ENCODE measurements around the gene IL17B. TPM values are rescaled to one million over a fixed set of nuclear protein-coding genes. Genes with fewer than 3 reads are reported as not detected.
A peak's percentile ranks its signal among the peaks of the same experiment; 100 is the strongest.

IL17B gene, protein sequence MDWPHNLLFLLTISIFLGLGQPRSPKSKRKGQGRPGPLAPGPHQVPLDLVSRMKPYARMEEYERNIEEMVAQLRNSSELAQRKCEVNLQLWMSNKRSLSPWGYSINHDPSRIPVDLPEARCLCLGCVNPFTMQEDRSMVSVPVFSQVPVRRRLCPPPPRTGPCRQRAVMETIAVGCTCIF
- not detected in 2 replicates for total RNA-seq
- long read RNA-seq: 0 reads

DNA sequence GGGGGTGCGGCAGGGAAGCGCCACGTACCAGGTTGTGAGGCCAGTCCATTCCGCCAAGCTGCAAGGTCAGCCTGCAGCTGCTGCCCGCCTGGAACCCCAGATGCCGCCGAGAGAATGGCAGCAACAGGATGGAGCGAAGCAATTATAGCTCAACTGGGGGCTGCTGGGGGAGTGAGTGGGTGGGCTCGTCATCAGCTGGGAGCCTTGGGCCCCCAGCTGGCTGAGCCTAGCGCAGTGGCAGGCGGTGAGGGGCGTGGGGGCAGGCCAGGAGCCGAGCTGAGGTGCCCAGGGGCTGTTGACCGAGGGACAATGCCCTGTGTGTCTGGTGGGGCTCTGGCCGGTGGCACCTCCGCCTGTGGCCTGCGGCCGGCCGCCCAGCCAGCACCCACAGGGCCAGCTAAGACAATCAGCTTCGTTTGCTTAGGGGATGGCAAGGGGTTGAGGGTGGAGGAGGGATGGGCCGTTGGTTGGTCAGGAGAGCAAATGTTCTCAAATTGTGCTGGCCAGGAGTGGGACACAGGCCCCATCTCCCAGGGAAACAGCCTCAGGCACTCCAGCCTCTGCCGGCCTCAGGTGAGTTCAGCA lies at the start of gene IL17B:
IL17B (minus strand) TSS at position 116 of the 585 bp plus-strand sequence; CDS start at position 49, 67 bp downstream.
- H3K9me3 Mint-ChIP-seq (ENCODE audit: unreplicated experiment): no peaks in the 10 kb centered on the region
- H3K27me3 Mint-ChIP-seq (ENCODE audit: unreplicated experiment): no peaks in the 10 kb centered on the region
- peaks cover 40% of the 10 kb centered on the region for H3K4me1 Mint-ChIP-seq (ENCODE audit: unreplicated experiment)
- DNase-seq (ENCODE audit: extremely low spot score, unreplicated experiment): no peak
- TF ChIP-seq, protein P1, sequence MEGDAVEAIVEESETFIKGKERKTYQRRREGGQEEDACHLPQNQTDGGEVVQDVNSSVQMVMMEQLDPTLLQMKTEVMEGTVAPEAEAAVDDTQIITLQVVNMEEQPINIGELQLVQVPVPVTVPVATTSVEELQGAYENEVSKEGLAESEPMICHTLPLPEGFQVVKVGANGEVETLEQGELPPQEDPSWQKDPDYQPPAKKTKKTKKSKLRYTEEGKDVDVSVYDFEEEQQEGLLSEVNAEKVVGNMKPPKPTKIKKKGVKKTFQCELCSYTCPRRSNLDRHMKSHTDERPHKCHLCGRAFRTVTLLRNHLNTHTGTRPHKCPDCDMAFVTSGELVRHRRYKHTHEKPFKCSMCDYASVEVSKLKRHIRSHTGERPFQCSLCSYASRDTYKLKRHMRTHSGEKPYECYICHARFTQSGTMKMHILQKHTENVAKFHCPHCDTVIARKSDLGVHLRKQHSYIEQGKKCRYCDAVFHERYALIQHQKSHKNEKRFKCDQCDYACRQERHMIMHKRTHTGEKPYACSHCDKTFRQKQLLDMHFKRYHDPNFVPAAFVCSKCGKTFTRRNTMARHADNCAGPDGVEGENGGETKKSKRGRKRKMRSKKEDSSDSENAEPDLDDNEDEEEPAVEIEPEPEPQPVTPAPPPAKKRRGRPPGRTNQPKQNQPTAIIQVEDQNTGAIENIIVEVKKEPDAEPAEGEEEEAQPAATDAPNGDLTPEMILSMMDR (IDR thresholded peaks at IDR 0.05): no peak
- peak within 1 kb of the TSS; percentile 18 for H3K27ac Mint-ChIP-seq (ENCODE audit: unreplicated experiment)
- H3K36me3 Mint-ChIP-seq (ENCODE audit: unreplicated experiment): no peaks in the 10 kb centered on the region
- no peak within 1 kb of the TSS for H3K4me3 Mint-ChIP-seq (ENCODE audit: unreplicated experiment)

DNA sequence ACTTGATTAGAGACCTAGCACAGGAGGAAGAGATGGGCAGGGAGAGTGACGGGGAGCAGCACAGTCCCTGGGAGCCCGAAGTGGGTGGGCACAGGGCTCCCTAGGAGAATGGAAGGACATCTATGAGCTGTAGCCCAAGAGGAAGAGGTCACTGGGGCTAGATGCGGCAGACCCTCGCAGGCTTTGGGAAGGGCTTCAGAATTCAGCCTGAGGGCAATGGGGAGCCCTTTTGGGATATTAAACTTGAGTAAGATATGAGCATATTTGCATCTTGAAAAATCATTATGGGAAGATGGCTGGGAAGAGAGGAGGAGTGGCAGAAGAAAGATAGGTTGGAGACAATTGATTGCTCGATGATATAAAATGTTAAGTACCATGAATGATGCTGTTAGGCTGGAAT lies 48.9 kb upstream of the IL17B start:
- H3K9me3 Mint-ChIP-seq (ENCODE audit: unreplicated experiment): no peaks in the 10 kb centered on the region
- peaks cover 44% of the 10 kb centered on the region for H3K4me1 Mint-ChIP-seq (ENCODE audit: unreplicated experiment)
- TF ChIP-seq, protein P1 (IDR thresholded peaks at IDR 0.05): no peak
- H3K27ac Mint-ChIP-seq (ENCODE audit: unreplicated experiment): peak overlapping the region; percentile 85
- DNase-seq (ENCODE audit: extremely low spot score, unreplicated experiment): no peak
- H3K4me3 Mint-ChIP-seq (ENCODE audit: unreplicated experiment): no peak overlapping the region
- no peaks in the 10 kb centered on the region for H3K27me3 Mint-ChIP-seq (ENCODE audit: unreplicated experiment)
- H3K36me3 Mint-ChIP-seq (ENCODE audit: unreplicated experiment): peaks cover 58% of the 10 kb centered on the region

DNA sequence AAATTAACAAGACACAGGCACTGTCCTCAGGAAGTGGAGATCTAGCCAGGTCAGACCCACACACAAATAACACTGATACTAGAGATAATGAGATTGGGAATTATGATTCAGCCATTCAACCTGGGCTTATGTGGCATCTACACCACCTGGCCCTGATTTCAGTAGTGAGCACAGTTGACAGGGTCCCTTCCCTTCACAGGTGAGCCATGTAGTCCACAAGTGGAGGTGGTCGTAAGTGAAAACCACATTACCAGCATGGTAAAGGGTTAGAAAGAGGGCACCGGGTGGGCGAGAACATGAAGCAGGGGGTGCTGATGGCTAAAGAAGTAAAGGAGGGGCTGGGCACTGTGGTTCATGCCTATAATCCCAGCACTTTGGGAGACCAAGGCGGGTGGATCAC lies 48.3 kb upstream of the IL17B start:
- H3K27ac Mint-ChIP-seq (ENCODE audit: unreplicated experiment): peak overlapping the region; percentile 78
- H3K9me3 Mint-ChIP-seq (ENCODE audit: unreplicated experiment): no peaks in the 10 kb centered on the region
- H3K4me3 Mint-ChIP-seq (ENCODE audit: unreplicated experiment): no peak overlapping the region
- no peak for DNase-seq (ENCODE audit: extremely low spot score, unreplicated experiment)
- TF ChIP-seq, protein P1 (IDR thresholded peaks at IDR 0.05): no peak
- H3K27me3 Mint-ChIP-seq (ENCODE audit: unreplicated experiment): no peaks in the 10 kb centered on the region
- peaks cover 50% of the 10 kb centered on the region for H3K4me1 Mint-ChIP-seq (ENCODE audit: unreplicated experiment)
- H3K36me3 Mint-ChIP-seq (ENCODE audit: unreplicated experiment): peaks cover 58% of the 10 kb centered on the region

DNA sequence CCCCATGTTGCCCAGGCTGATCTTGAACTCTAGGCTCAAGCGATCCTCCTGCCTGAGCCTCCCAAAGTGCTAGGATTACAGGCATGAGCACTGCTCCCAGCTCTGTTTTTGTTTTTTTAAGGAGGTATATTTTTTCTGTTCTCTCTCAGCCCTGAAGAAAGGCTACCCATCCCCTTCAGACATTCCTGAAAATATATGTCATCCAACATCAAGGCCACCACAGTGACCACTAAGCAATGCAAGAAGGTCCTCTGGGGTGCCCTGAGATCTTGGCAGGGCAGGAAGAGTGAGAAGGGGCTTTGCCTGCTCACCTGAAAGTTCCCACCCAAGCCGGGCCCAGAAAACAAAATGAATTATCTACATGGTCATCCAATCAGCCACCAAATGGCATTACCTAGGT lies 47.8 kb upstream of the IL17B start:
- TF ChIP-seq, protein P1 (IDR thresholded peaks at IDR 0.05): no peak
- H3K4me1 Mint-ChIP-seq (ENCODE audit: unreplicated experiment): peaks cover 55% of the 10 kb centered on the region
- peaks cover 61% of the 10 kb centered on the region for H3K36me3 Mint-ChIP-seq (ENCODE audit: unreplicated experiment)
- no peaks in the 10 kb centered on the region for H3K27me3 Mint-ChIP-seq (ENCODE audit: unreplicated experiment)
- no peak overlapping the region for H3K4me3 Mint-ChIP-seq (ENCODE audit: unreplicated experiment)
- DNase-seq (ENCODE audit: extremely low spot score, unreplicated experiment): no peak
- H3K27ac Mint-ChIP-seq (ENCODE audit: unreplicated experiment): peak overlapping the region; percentile 78
- no peaks in the 10 kb centered on the region for H3K9me3 Mint-ChIP-seq (ENCODE audit: unreplicated experiment)

DNA sequence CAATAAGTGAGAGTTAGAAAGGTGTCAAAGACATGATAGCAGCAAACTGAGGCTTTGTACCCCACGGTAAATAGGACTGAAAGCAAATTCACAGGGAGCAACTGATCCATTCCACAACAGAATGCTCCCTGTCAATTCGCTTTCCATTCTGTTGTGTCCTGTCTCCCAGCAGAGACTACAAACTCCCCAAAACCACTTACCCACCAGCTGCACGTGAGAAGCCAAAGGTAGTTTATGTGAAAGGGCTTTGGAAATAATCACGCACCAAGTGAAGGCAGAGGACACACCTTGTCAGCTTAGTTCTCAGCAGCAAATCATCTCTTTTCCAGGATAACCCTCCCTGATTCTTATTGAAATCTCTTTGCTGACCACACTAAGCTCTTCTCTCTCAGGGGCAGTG lies 46.6 kb upstream of the IL17B start:
- Mint-ChIP-seq H3K27ac (ENCODE audit: unreplicated experiment) (peak overlapping the region; percentile 82), H3K4me3 (ENCODE audit: unreplicated experiment) (no peak overlapping the region), H3K27me3 (ENCODE audit: unreplicated experiment) (no peaks in the 10 kb centered on the region), H3K9me3 (ENCODE audit: unreplicated experiment) (no peaks in the 10 kb centered on the region), H3K36me3 (ENCODE audit: unreplicated experiment) (peaks cover 58% of the 10 kb centered on the region), H3K4me1 (ENCODE audit: unreplicated experiment) (peaks cover 63% of the 10 kb centered on the region)
- no peak for DNase-seq (ENCODE audit: extremely low spot score, unreplicated experiment)
- TF ChIP-seq, protein P1 (IDR thresholded peaks at IDR 0.05): no peak

All from osteocyte (in vitro differentiated cells).